HCT116 (cell line): ENCODE measurements around the gene RGS11.

Experiments
- ATF3 ChIP-seq: IDR thresholded peaks from 2 replicates; pipeline ENCODE4 v1.6.1; 2012
- CBX3 ChIP-seq: IDR thresholded peaks from 2 replicates; pipeline ENCODE4 v1.6.1; 2012; ENCODE audit warnings: low read depth
- CTCF ChIP-seq, 3 experiments: fragments of 200-600 bp in 1 of 3; sonication (generic) in 1 of 3; IDR thresholded peaks in 2 of 3; conservative IDR thresholded peaks in 1 of 3; 2 replicates each; pipeline ENCODE4 v1.5.1; 2012 to 2017; ENCODE audit warnings: low read depth in 2 of 3, low read length in 2 of 3, antibody characterized with exemption in 1 of 3, borderline replicate concordance in 1 of 3, control low read depth in 1 of 3, mild to moderate bottlenecking in 1 of 3, mixed read lengths in 1 of 3, mixed run types in 1 of 3, moderate library complexity in 1 of 3; ENCODE audit not compliant: insufficient read depth in 1 of 3
- ELF1 ChIP-seq: IDR thresholded peaks from 2 replicates; pipeline ENCODE4 v1.6.1; 2012; ENCODE audit warnings: low read depth, borderline replicate concordance
- EZH2phosphoT487 ChIP-seq: fragments of 200-600 bp; IDR thresholded peaks from 2 replicates; pipeline ENCODE4 v1.6.1; 2018; ENCODE audit warnings: antibody characterized with exemption, borderline replicate concordance
- POLR2A ChIP-seq: IDR thresholded peaks from 2 replicates; pipeline ENCODE4 v1.7.0; 2011; ENCODE audit warnings: borderline replicate concordance; ENCODE audit not compliant: insufficient read depth, insufficient read length; ENCODE audit errors: extremely low read depth
- POLR2AphosphoS5 ChIP-seq: IDR thresholded peaks from 2 replicates; pipeline ENCODE4 v1.6.1; 2011; ENCODE audit warnings: mild to moderate bottlenecking, low read depth, low read length, moderate library complexity
- SP1 ChIP-seq: IDR thresholded peaks from 2 replicates; pipeline ENCODE4 v1.6.1; 2012; ENCODE audit warnings: low read depth
- ZFX ChIP-seq: fragments of 450-650 bp; IDR thresholded peaks from 2 replicates; pipeline ENCODE4 v1.6.1; 2017
- ZNF274 ChIP-seq: fragments of 200-500 bp; sonication (Bioruptor generic); IDR thresholded peaks from 2 replicates; pipeline ENCODE4 v1.6.1; 2014; ENCODE audit warnings: mild to moderate bottlenecking, low read depth, low read length, inconsistent platforms
- TF ChIP-seq, protein P1 (sequence below): IDR thresholded peaks from 2 replicates; pipeline ENCODE4 v1.6.1; 2012; ENCODE audit warnings: low read depth

DNA sequence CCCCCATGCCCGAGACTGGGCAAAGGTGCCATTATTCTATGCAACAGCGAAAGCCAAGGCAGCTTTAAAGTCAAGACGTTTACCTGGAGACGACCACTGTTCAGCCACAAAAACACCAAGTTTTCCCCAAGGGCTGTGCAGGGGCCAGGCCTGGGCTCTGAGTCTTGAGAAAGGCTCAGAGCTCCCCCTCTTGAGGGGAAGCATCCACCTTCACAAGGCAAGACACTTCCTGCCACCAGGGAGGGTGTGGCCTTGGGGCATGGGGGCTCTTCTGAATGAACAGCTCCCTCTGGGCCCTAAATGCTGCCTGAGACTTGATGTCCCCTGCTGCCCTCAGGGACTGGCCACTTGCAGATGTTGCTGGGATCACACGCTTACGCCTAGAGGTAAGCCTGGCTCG is 33.7 kb upstream of the RGS11 start:
- TF ChIP-seq CTCF (IDR thresholded peaks at IDR 0.05 in 2 of 3, conservative IDR thresholded peaks at IDR 0.05 in 1 of 3; ENCODE audit: borderline replicate concordance in 1 of 3, insufficient read depth in 1 of 3, low read depth in 2 of 3, low read length in 2 of 3) (no peak), ATF3 (no peak), POLR2AphosphoS5 (no peak), CBX3 (no peak), POLR2A (no peak), EZH2phosphoT487 (no peak), ELF1 (no peak), ZNF274 (no peak), SP1 (no peak), ZFX (no peak)
- TF ChIP-seq, protein P1, sequence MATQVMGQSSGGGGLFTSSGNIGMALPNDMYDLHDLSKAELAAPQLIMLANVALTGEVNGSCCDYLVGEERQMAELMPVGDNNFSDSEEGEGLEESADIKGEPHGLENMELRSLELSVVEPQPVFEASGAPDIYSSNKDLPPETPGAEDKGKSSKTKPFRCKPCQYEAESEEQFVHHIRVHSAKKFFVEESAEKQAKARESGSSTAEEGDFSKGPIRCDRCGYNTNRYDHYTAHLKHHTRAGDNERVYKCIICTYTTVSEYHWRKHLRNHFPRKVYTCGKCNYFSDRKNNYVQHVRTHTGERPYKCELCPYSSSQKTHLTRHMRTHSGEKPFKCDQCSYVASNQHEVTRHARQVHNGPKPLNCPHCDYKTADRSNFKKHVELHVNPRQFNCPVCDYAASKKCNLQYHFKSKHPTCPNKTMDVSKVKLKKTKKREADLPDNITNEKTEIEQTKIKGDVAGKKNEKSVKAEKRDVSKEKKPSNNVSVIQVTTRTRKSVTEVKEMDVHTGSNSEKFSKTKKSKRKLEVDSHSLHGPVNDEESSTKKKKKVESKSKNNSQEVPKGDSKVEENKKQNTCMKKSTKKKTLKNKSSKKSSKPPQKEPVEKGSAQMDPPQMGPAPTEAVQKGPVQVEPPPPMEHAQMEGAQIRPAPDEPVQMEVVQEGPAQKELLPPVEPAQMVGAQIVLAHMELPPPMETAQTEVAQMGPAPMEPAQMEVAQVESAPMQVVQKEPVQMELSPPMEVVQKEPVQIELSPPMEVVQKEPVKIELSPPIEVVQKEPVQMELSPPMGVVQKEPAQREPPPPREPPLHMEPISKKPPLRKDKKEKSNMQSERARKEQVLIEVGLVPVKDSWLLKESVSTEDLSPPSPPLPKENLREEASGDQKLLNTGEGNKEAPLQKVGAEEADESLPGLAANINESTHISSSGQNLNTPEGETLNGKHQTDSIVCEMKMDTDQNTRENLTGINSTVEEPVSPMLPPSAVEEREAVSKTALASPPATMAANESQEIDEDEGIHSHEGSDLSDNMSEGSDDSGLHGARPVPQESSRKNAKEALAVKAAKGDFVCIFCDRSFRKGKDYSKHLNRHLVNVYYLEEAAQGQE, result no peak
